Esophagus muscularis mucosa (tissue), 4 donors: ENCODE data around the gene CRKL. TPM values are rescaled to one million over a fixed set of nuclear protein-coding genes. Genes with fewer than 3 reads are reported as not detected.

Experiments used
- DNase-seq: peaks from one replicate; pipeline ENCODE4 v3.0.0-alpha.2; 2017; ENCODE audit errors: extremely low spot score
- H3K27ac ChIP-seq, 4 donors: fragments of 200-600 bp; sonication (generic); replicated peaks in 1 of 4; 1 replicate in 3 of 4; 2 replicates in 1 of 4; pipeline ENCODE4 v1.5.1; 2016 to 2019; ENCODE audit warnings: mild to moderate bottlenecking in 1 of 4
- H3K27me3 ChIP-seq, 4 donors: fragments of 200-600 bp; sonication (generic); one replicate each; pipeline versions ENCODE4 v1.5.1 to v1.6.0; 2016 to 2019
- H3K36me3 ChIP-seq, 4 donors: fragments of 200-600 bp; sonication (generic); one replicate each; pipeline ENCODE4 v1.5.1; 2016 to 2019
- H3K4me1 ChIP-seq, 4 donors: fragments of 200-600 bp; sonication (generic); one replicate each; pipeline ENCODE4 v1.5.1; 2016 to 2019
- H3K4me3 ChIP-seq, 4 donors: fragments of 200-600 bp; sonication (generic); 1 replicate in 2 of 4; 2 replicates in 2 of 4; pipeline ENCODE4 v1.5.1; 2016 to 2019; ENCODE audit warnings: mild to moderate bottlenecking in 4 of 4, moderate library complexity in 1 of 4
- H3K9me3 ChIP-seq, 4 donors: fragments of 200-600 bp; sonication (generic); 1 replicate in 3 of 4; 2 replicates in 1 of 4; pipeline ENCODE4 v1.5.1; 2016 to 2019
- EP300 ChIP-seq: sonication (generic); formaldehyde crosslinking; IDR thresholded peaks from one replicate; pipeline ENCODE4 v1.6.1; 2017; ENCODE audit warnings: antibody characterized with exemption
- POLR2A ChIP-seq: fragments of 450-650 bp; IDR thresholded peaks from one replicate; pipeline ENCODE4 v1.6.1; 2017; ENCODE audit warnings: antibody characterized with exemption, moderate library complexity, mild to moderate bottlenecking, low read depth
- POLR2AphosphoS5 ChIP-seq, 2 donors: sonication (generic); formaldehyde crosslinking; IDR thresholded peaks; one replicate each; pipeline ENCODE4 v1.6.1; 2017; ENCODE audit warnings: antibody characterized with exemption in 2 of 2
- WGBS: methylation state at CpG from one replicate; pipeline ENCODE4 v1.1.5; 2018; 5-methylcytosine and 5-hydroxymethylcytosine counted together
- intact Hi-C: fragments of 100-400 bp; cut with DNase I; formaldehyde crosslinking; loops from one replicate; pipeline ENCODE4 v1.15.1; 2023
- total RNA-seq, 4 donors: library from RNA; depleted of rRNA; stranded (reverse); fragments of >200 nt; gene quantifications; one replicate each; pipeline versions ENCODE4 v1.1.0 to v1.2.1, GENCODE V29; 2016
- TF ChIP-seq, protein P1 (sequence below), 3 experiments: fragments of 200-600 bp in 2 of 3; fragments of 450-650 bp in 1 of 3; sonication (generic) in 2 of 3; IDR thresholded peaks; one replicate each; pipeline ENCODE4 v1.5.1; 2017 to 2019; ENCODE audit warnings: antibody characterized with exemption in 3 of 3, mild to moderate bottlenecking in 2 of 3, moderate library complexity in 1 of 3

CRKL gene
- total RNA-seq, 4 donors from 2014 or later = 34.9 to 56.2 (median 47.9) TPM

DNA sequence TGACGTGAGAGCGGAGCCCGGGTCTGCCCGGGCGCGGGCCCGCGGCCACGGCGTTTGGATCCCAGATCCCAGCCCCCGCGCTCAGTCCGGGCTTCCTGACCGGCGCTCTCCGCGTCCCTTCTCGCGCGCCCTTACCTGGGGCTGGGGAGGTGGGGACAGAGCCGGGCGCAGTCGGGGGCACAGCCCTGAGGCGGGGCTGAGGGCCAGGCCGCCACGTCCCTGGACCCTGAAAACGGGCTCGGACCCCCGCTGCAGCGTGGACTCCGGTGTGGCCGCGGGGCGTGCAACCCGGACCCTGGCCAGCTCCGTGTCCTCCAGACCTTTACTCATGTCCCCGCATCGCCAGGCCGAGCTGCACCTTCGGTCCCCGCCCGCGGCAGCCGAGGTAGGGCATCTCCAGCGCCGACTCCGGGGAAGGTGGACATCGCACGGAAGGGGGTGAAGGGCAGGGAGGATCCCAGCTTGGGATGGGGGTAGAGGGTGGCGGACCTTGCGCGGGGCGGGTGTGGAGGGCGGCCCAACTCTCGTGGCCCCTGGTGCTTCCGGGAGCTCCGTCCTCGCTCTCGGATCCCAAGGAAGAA is 40.0 kb downstream of the CRKL start:
- peaks cover 0 to 13% (median 10%) of the 10 kb centered on the region in 4 donors for H3K36me3 ChIP-seq
- peak overlapping the region; percentile 35 to 63 (median 46) for H3K27ac ChIP-seq
- intact Hi-C loops = no loop called here
- DNase-seq = no peak
- peaks cover 13 to 32% (median 20%) of the 10 kb centered on the region in 4 donors for H3K4me1 ChIP-seq
- WGBS = 1% methylated on average over 14 of the region's 59 CpGs
- TF ChIP-seq EP300 (no peak), POLR2A (no peak), POLR2AphosphoS5 (IDR thresholded peaks at IDR 0.05) (no peak)
- TF ChIP-seq, protein P1, sequence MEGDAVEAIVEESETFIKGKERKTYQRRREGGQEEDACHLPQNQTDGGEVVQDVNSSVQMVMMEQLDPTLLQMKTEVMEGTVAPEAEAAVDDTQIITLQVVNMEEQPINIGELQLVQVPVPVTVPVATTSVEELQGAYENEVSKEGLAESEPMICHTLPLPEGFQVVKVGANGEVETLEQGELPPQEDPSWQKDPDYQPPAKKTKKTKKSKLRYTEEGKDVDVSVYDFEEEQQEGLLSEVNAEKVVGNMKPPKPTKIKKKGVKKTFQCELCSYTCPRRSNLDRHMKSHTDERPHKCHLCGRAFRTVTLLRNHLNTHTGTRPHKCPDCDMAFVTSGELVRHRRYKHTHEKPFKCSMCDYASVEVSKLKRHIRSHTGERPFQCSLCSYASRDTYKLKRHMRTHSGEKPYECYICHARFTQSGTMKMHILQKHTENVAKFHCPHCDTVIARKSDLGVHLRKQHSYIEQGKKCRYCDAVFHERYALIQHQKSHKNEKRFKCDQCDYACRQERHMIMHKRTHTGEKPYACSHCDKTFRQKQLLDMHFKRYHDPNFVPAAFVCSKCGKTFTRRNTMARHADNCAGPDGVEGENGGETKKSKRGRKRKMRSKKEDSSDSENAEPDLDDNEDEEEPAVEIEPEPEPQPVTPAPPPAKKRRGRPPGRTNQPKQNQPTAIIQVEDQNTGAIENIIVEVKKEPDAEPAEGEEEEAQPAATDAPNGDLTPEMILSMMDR (IDR thresholded peaks at IDR 0.05) = no peak
- peak overlapping the region; percentile 61 to 79 (median 72) for H3K4me3 ChIP-seq
- H3K9me3 ChIP-seq = no peaks in the 10 kb centered on the region
- no peaks in the 10 kb centered on the region for H3K27me3 ChIP-seq

DNA sequence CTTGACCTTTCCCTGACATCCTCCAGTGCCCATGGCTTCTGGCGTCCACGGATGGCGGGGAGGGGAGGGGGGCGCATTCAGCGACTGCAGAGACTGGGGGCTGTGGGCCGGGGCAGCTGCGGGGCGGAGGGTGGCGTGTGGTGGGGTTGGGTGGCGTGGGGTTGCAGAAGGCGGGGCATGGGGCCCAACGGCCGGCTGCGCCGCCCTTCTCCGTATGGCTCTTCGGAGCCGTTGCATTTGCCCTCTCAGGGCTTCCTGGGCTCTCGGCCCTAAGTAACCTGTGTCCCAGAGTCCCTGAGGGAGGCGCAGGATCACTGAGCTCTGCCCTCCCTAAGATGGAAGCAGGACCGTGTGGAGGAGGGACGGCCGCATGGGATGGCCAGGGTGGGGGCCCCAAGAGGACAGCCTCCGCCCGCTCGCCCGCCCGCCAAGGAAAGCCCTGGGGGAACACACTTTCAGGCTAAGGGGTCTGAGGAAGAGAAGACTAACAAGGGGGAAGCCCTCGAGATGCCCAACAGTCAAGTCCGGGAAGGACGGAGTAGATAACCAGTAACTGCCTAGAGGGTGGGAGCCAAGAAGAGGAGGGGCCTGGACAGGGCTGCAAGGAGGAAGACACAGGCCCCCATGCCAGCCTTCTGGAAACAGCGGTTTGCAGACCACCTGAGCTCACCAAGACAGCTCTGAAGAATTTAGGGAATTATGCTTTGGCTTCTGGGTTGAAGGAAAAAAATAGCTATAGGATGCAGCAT is 40.6 kb downstream of the CRKL start:
- peaks cover 0 to 6% (median 4%) of the 10 kb centered on the region in 4 donors for H3K36me3 ChIP-seq
- H3K9me3 ChIP-seq = no peaks in the 10 kb centered on the region
- TF ChIP-seq, protein P1 (IDR thresholded peaks at IDR 0.05) = no peak
- no peak for TF ChIP-seq POLR2AphosphoS5 (IDR thresholded peaks at IDR 0.05)
- no peak for TF ChIP-seq POLR2A
- WGBS = 8% methylated on average over 17 of the region's 32 CpGs
- H3K27me3 ChIP-seq = no peaks in the 10 kb centered on the region
- peak overlapping the region; percentile 35 to 63 (median 46) for H3K27ac ChIP-seq
- H3K4me1 ChIP-seq = peaks cover 13 to 32% (median 20%) of the 10 kb centered on the region in 4 donors
- peak overlapping the region; percentile 61 to 79 (median 72) for H3K4me3 ChIP-seq
- no peak for DNase-seq
- intact Hi-C loops = no loop called here

DNA sequence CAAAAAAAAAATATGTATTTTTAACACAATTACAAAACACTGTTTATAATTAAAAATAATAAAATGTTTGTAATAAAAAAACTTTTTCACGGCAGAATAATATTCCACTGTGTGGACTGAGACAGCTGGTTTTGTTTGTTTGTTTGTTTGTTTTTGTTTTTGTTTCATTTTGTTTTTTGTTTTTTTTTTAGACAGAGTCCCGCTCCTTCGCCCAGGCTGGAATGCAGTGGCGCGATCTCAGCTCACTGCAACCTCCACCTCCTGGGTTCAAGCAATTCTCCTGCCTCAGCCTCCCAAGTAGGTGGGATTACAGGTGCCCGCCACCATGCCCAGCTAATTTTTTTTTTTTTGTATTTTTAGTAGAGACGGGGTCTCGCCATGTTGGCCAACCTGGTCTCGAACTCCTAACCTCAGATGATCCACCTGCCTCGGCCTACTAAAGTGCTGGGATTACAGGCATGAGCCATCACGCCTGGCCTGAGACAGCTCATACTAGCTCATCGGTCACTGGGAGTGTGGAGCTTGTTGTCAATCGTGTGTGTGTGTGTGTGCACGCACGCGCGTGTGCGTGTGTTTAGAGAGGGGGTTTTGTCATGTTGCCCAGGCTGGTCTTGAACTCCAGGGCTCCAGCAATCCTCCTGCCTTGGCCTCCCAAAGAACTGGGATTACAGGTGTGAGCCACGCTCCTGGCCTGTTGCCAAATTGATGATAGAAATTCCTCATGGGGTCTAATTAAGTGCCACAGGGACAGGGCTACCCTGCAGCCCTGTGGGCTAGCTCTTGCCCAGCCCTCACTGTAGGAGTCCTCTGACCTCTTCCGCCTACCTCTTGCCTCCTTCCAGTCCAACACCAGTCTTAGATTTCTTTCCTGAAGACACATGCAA is 42.6 kb downstream of the CRKL start:
- H3K27ac ChIP-seq = no peak overlapping the region
- no peaks in the 10 kb centered on the region for H3K9me3 ChIP-seq
- no peak for DNase-seq
- H3K36me3 ChIP-seq = no peaks in the 10 kb centered on the region
- intact Hi-C loops = loop anchor here (10.0 kb wide), 2 partner anchors 55 to 75 kb away; partner anchors contain the start of gene P2RX6
- no peak for TF ChIP-seq POLR2AphosphoS5 (IDR thresholded peaks at IDR 0.05)
- WGBS = 95% methylated on average over 20 of the region's 20 CpGs
- H3K27me3 ChIP-seq = peaks cover 0 to 13% (median 4%) of the 10 kb centered on the region in 4 donors
- no peak overlapping the region for H3K4me3 ChIP-seq
- H3K4me1 ChIP-seq = peaks cover 15 to 34% (median 27%) of the 10 kb centered on the region in 4 donors

DNA sequence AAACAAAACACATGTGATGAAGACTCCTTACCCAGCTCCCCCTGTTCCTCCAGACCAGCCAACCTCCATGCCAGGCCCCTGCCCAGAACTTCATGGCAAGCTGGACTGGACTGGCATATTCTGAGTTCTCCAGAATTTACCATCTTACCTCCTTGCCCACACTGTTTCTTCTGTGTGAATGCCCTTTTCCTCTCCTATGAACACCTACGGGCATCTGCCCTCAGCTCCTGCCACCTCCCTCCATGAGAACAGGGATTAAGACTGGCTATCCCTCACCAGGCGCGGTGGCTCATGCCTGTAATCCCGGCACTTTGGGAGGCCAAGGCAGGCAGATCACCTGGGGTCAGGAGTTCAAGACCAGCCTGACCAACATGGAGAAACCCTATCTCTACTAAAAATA is 43.4 kb downstream of the CRKL start:
- Histone ChIP-seq H3K4me1 (peaks cover 20 to 41% (median 34%) of the 10 kb centered on the region in 4 donors), H3K27me3 (peaks cover 0 to 18% (median 4%) of the 10 kb centered on the region in 4 donors), H3K9me3 (no peaks in the 10 kb centered on the region), H3K36me3 (no peaks in the 10 kb centered on the region), H3K4me3 (no peak overlapping the region), H3K27ac (no peak overlapping the region)
- no peak for TF ChIP-seq POLR2A
- TF ChIP-seq, protein P1 (IDR thresholded peaks at IDR 0.05) = no peak
- TF ChIP-seq EP300 = no peak
- no peak for TF ChIP-seq POLR2AphosphoS5 (IDR thresholded peaks at IDR 0.05)
- no peak for DNase-seq
- intact Hi-C loops = loop anchor here (10.0 kb wide), 2 partner anchors 54 to 76 kb away; partner anchors contain the start of gene P2RX6
- WGBS = 95% methylated on average over 4 of the region's 4 CpGs
